ENCODE results near the gene GAS2.

DNA sequence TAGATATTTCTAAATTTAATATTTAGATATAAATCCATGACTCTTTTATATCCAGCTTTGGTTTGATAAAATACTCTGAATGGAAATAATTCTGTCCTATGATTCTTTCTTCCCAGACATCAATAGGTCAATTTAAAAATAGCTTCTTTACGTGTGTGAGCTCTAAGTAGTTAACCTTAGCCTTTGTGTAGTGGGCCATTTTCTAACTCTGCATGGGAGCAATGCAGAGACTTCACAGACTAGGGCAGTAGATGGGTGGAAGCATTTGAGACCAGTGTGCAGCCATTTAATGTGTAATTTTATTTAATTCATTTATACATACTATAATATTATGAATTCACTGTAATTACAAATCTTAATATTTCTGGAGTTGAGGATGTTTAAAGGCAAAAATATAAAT, 23.8 kb downstream of the GAS2 start:
- TF ChIP-seq, protein P1, sequence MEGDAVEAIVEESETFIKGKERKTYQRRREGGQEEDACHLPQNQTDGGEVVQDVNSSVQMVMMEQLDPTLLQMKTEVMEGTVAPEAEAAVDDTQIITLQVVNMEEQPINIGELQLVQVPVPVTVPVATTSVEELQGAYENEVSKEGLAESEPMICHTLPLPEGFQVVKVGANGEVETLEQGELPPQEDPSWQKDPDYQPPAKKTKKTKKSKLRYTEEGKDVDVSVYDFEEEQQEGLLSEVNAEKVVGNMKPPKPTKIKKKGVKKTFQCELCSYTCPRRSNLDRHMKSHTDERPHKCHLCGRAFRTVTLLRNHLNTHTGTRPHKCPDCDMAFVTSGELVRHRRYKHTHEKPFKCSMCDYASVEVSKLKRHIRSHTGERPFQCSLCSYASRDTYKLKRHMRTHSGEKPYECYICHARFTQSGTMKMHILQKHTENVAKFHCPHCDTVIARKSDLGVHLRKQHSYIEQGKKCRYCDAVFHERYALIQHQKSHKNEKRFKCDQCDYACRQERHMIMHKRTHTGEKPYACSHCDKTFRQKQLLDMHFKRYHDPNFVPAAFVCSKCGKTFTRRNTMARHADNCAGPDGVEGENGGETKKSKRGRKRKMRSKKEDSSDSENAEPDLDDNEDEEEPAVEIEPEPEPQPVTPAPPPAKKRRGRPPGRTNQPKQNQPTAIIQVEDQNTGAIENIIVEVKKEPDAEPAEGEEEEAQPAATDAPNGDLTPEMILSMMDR (conservative IDR thresholded peaks at IDR 0.05 in 1 of 2, IDR thresholded peaks at IDR 0.05 in 1 of 2; ENCODE audit: low read depth in 1 of 2, low read length in 2 of 2), result no peak
- TF ChIP-seq EZH2 (IDR thresholded peaks at IDR 0.05; ENCODE audit: low read length, missing control alignments), result no peak

All from fibroblast of lung (primary cell).